Activated CD8-positive, alpha-beta memory T cell treated with anti-CD3 and anti-CD28 coated beads, Interleukin-2, amount 50 U/mL, for 48 hours (primary cell): Measurements from ENCODE around the gene PTPRK.

Experiments used
- DNase-seq: peaks from one replicate; pipeline ENCODE4 v3.0.0-alpha.2; 2020

Gene PTPRK

GRCh38 chr6:128515550-128516513, 4.6 kb downstream of the PTPRK start:
- no peak for DNase-seq

GRCh38 chr6:128513878-128514277, 6.5 kb downstream of the PTPRK start:
- DNase-seq: no peak

GRCh38 chr6:128512296-128512695, 8.1 kb downstream of the PTPRK start:
- no peak for DNase-seq

- no peak for DNase-seq
Measured at GRCh38 chr6:128511506-128511905, 8.9 kb downstream of the PTPRK start.

- DNase-seq: no peak
Measured at GRCh38 chr6:128509709-128510108, 10.7 kb downstream of the PTPRK start.

- DNase-seq: no peak
Measured at GRCh38 chr6:128508588-128509296, 11.7 kb downstream of the PTPRK start.

DNA sequence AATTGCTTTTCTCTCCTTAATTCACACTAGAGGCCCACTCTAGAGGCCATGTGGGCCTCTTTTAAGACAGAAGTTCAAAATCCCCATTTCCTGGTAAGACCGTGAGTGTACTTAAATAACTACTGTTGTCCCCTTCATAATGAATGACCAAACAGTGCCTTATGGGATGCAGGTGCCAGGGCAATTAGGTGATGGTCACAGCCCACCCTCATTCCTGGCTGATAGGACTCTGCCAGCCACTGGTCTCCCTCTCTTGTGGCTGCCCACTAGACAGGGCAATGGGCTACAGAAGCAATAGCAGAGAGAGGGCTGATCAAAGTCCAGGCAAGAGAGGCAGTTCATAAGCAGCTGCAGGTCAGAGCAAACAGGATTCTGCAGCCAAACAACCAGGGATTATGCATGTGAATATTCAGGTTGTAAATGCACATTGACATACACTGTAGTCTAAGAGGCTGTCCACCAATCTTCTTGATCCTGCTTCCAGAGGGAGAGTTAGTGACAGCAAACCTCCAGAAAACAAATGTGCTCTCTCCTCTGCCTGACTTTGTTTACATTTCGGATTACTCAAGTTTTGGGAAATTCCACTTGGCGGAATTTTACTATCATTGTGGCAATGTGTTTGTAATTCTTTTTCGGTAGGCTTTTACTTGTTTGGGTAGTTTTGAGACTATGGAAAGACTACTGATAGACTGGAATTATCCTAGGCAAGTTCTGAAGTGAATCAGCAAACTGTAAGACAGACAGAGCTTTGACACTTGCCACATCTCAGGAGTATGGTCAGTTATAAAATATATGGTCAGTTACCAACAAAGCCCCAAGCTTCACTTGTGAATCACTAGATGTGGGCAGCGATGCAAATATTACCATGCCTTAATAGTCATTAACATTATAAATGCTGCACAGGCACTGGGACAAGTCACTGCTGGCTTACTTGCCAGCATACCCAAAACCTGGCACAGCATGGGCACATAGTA, 12.8 kb downstream of the PTPRK start:
- DNase-seq: no peak

DNA sequence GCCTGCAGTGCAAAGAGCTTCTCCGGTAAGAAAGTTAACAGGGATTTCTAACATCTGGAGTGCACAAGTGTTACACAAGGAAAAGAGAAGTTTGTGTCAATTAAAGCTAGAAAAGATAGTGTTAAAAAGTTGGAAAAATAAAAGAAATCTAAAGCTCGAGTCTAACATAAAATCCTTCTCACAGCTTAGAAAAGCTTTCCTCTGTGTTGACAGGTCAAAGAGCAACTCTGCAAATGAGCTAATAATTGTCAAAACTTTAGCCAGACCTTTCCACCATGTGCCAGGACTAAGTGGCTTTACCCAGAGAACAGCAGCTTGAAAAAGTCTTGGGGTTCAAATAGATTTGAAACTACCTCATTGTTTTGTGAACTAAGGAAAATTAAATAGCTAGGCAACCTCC, 14.8 kb downstream of the PTPRK start:
- DNase-seq: no peak

DNA sequence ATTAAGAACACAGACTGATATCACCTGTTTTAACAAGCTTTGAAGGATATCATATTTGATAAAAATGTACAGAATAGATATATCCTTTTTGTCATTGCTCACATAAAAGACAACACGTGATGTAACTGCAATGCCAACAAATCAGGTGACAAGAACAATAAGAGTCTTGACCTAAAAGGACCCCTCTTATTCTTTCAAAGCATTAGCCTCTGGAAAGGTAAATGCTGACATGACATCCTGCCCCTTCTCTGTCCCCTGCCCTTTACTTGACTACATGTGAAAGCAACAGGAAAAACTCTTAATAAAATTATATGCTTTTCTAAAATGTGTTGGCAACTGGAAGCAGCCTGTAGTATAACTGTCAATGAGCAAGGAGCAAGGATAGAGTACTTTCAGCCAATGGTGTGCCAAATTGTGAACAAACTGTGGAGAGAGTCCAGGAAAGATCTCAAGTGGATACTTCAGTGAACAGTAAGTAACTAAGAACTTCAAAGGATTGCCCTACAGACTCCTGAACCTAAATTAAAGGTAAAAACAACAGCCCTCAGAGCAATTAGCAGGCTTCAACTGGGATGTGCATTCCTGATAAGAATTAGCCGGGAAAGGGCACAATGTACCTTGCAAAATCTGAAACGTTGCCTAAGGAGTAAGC, 16.3 kb downstream of the PTPRK start:
- no peak for DNase-seq

- no peak for DNase-seq
Measured at GRCh38 chr6:128500749-128501600, 19.4 kb downstream of the PTPRK start.

DNA sequence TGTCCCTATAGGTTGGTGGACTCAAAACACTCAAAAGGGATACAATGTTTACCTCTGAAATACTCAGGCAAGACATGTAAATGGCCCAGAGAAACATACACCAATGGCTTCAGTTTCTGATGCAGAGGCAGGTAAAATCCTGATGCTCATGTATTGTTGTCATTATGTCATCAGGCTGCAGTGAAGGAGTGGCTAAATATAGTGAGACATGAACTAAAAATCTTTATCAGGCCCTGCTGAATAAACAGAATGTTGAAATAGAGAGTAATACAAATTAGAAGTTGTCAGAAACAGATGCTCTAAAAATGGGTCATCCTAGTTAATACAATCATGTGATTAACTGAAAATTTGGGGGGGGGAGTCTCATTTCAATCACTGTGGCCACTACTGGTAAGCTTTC, 20.4 kb downstream of the PTPRK start:
- DNase-seq: no peak

- DNase-seq: no peak
Measured at GRCh38 chr6:128499079-128499731, 21.2 kb downstream of the PTPRK start.

DNA sequence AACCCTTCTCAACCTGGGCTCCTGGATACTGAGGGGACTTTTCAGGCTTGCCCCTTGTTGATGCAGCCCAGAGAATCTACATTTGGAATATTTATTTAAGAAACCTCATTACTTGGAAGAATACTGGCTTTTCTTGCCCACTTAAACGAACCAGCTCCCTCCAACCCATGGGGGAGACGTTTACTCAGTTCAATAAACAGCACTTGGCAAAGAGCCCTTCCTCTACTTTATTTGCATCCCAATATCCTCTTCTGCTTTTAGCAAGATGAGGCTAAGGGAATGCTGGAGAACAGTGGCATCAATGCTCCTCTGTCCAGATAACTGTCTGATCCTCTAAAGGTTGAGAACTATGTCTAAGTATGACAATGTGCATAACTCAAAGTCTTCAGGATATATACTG, 22.2 kb downstream of the PTPRK start:
- no peak for DNase-seq

DNA sequence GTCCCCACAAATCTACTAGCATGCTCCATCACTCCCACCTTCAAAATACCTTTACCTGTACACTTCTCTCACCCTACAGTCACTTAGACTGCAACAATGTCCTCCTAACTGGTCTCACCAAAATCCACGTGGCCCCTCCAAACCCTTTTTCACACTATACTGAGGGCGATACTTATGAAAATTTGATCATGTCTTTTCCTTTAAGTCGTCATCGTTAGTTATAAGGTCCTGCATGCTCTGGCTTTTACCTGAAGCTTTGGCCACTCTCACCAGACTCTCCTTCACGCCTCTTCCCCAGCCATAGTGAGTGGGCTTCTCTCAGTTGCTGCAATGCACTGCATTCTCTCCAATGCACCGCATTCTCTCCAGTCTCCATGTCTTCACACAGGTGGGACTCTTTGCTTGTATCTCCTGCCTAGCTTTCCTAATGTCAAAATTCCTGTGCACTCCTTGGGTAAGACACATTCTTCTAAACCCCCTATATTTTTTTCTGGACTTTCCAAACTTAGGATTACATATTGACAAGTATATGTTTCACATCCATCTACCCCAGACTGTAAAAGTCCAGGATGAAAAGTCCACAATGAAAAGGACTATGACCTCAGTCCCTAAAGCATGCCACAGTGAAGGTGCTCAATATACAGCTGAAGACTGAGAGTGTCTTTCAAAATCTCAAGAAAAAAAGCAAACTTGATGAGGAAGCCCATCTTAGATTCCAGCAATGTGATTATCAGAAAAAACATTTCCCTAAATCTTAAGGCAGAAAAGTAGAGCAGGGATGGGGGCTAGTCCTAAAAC, 24.7 kb downstream of the PTPRK start:
- DNase-seq: no peak

DNA sequence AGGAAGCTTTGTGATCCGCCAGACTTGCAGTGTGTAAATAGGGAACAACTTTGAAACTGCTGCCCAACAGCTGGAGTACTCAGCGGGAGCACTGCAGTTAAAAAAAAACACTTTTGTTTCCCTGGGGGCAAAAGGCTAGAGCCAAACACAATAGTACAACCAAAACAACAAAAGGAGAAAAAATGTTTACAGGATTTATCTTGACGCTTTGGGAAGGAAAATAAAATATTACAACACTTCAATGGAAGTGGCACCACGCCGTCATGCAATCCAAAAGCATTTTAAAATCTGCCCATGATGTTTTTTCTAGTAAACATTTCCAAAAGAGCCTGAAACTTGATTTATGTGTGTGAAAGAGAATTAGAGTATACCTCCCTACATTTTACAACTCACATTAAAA, 26.0 kb downstream of the PTPRK start:
- DNase-seq: no peak

- DNase-seq: no peak
Measured at GRCh38 chr6:128493877-128494276, 26.5 kb downstream of the PTPRK start.

DNA sequence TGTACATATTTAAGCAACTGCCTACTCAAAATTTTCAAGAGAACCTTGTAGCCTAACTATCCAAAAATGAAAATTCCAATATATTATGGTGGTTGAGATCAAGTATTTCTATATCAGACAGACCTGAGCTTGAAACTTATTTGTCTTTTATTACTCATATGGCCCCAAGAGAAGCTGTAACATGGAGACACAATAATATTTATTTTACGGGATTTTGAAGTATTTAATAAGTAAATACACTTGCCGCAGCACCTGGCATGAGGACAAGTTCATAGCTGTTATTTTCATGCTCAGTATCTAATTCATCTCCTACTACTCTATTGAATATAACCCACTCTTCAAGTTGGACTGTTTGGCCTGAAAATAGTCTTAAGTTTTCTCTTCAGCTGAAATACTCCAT, 28.0 kb downstream of the PTPRK start:
- no peak for DNase-seq

DNA sequence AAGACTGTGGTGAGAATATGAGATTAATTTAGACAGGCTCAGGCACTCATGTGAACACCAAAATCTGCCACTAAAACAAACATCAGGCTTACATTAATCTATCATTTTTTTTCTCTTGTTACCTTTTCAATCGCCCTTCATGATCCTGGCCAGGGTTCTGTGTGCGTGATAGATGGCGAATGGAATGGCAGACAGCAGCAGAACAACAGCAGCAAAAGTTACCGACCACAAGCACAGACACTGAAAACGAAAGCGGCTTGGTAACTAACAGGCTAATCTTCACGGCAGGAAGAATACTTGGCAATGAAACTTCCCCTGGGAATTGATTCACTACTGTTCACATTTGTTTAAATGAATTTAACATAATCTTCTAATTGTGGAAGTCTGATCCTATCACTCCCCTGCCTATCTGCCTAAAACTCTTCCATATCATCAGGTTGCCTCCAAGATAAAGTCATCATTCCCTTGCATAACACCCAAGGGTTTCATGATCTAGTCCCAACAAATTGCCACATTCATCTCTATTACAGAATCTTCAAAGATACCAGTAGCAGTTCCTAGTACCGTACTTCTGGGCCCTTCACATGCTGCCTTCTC, 28.7 kb downstream of the PTPRK start:
- DNase-seq: no peak

GRCh38 chr6:128491100-128491581, 29.3 kb downstream of the PTPRK start:
- no peak for DNase-seq
